OCI-LY7 (cell line): ENCODE measurements around the gene SYT7. TPM values are rescaled to one million over a fixed set of nuclear protein-coding genes. Genes with fewer than 3 reads are reported as not detected.

Experiments
- BruUV-seq: library from RNA; stranded (reverse); fragments of 400-500 nt; replicated peaks from 2 replicates; lab custom pipeline; 2021; lab: Mats Ljungman, UMichigan
- CTCF ChIA-PET: fragments of 300-600 bp; sonication (Branson Sonifier 250); formaldehyde crosslinking; loops from one replicate; lab custom pipeline; 2022; ENCODE audit warnings: antibody characterized with exemption; ENCODE audit not compliant: unreplicated experiment; lab: Charles Lee
- POLR2A ChIA-PET: fragments of 300-600 bp; sonication (Branson Sonifier 250); formaldehyde crosslinking; loops from one replicate; lab custom pipeline; 2022; ENCODE audit warnings: antibody characterized with exemption; lab: Charles Lee
- DNase-seq: peaks from one replicate; pipeline ENCODE4 v3.0.0-alpha.2; 2015; ENCODE audit warnings: low spot score
- H2AFZ ChIP-seq: fragments of 200-600 bp; sonication (generic), shearing (Covaris generic); 2 replicates; pipeline ENCODE4 v1.6.1; 2014; ENCODE audit warnings: mild to moderate bottlenecking, antibody characterized with exemption, low read length, moderate library complexity
- H3K27ac ChIP-seq: fragments of 200-600 bp; sonication (generic); 2 replicates; pipeline ENCODE4 v1.5.1; 2014; ENCODE audit warnings: mixed run types, low read depth, mild to moderate bottlenecking, moderate library complexity, low read length, inconsistent platforms; ENCODE audit not compliant: poor library complexity, severe bottlenecking
- H3K36me3 ChIP-seq: fragments of 200-600 bp; sonication (generic); 2 replicates; pipeline ENCODE4 v1.6.1; 2014; ENCODE audit warnings: mild to moderate bottlenecking, antibody characterized with exemption, low read length, moderate library complexity, mixed read lengths; ENCODE audit not compliant: insufficient read depth
- H3K4me1 ChIP-seq: fragments of 200-600 bp; sonication (generic); 2 replicates; pipeline ENCODE4 v1.5.1; 2014; ENCODE audit warnings: mild to moderate bottlenecking, low read length; ENCODE audit not compliant: insufficient read depth, poor library complexity, severe bottlenecking
- H3K4me2 ChIP-seq: fragments of 200-600 bp; sonication (generic); 2 replicates; pipeline ENCODE4 v1.6.1; 2014; ENCODE audit warnings: mild to moderate bottlenecking, low read length
- H3K4me3 ChIP-seq: fragments of 200-600 bp; sonication (generic); 2 replicates; pipeline ENCODE4 v1.5.1; 2014; ENCODE audit warnings: mild to moderate bottlenecking, low read depth, low read length; ENCODE audit not compliant: poor library complexity, severe bottlenecking
- H3K79me2 ChIP-seq: fragments of 200-600 bp; sonication (generic); 2 replicates; pipeline ENCODE4 v1.6.1; 2016; ENCODE audit warnings: low read depth, mild to moderate bottlenecking, low read length, moderate library complexity, mixed read lengths; ENCODE audit not compliant: insufficient read depth
- H3K9me2 ChIP-seq: fragments of 200-600 bp; sonication (generic); 2 replicates; pipeline ENCODE4 v1.6.1; 2016; ENCODE audit warnings: mild to moderate bottlenecking, low read length, mixed read lengths; ENCODE audit not compliant: insufficient read depth
- H3K9me3 ChIP-seq: fragments of 200-600 bp; sonication (generic); 2 replicates; pipeline ENCODE4 v1.6.1; 2014; ENCODE audit warnings: mild to moderate bottlenecking, mixed run types, low read length, mixed read lengths
- H4K20me1 ChIP-seq: fragments of 200-600 bp; sonication (generic); 2 replicates; pipeline ENCODE4 v1.6.1; 2014; ENCODE audit warnings: mild to moderate bottlenecking, antibody characterized with exemption, low read length, moderate library complexity, mixed read lengths; ENCODE audit not compliant: insufficient read depth
- EZH2phosphoT487 ChIP-seq: fragments of 200-600 bp; sonication (generic); IDR thresholded peaks from 2 replicates; pipeline ENCODE4 v1.6.1; 2018; ENCODE audit warnings: low read depth, borderline replicate concordance, mild to moderate bottlenecking, mixed run types, antibody characterized with exemption, low read length, moderate library complexity, mixed read lengths
- intact Hi-C: fragments of 100-400 bp; cut with micrococcal nuclease; formaldehyde crosslinking; loops from one replicate; pipeline ENCODE4 v1.10.0; 2022; ENCODE audit not compliant: unreplicated experiment
- total RNA-seq, 2 experiments: library from RNA; depleted of rRNA in 1 of 2; stranded (reverse); fragments of >200 nt in 1 of 2; shearing (Covaris generic) in 1 of 2; gene quantifications; 2 replicates each; pipeline ENCODE4 v1.2.3, GENCODE V29; 2014 to 2022
- TF ChIP-seq, protein P1 (sequence below): fragments of 200-600 bp; sonication (generic); conservative IDR thresholded peaks from 2 replicates; pipeline ENCODE4 v1.5.1; 2014; ENCODE audit warnings: mild to moderate bottlenecking, antibody characterized with exemption, low read length, moderate library complexity, mixed read lengths

Gene SYT7
- total RNA-seq, 2 experiments from 2014 or later, result not detected

DNA sequence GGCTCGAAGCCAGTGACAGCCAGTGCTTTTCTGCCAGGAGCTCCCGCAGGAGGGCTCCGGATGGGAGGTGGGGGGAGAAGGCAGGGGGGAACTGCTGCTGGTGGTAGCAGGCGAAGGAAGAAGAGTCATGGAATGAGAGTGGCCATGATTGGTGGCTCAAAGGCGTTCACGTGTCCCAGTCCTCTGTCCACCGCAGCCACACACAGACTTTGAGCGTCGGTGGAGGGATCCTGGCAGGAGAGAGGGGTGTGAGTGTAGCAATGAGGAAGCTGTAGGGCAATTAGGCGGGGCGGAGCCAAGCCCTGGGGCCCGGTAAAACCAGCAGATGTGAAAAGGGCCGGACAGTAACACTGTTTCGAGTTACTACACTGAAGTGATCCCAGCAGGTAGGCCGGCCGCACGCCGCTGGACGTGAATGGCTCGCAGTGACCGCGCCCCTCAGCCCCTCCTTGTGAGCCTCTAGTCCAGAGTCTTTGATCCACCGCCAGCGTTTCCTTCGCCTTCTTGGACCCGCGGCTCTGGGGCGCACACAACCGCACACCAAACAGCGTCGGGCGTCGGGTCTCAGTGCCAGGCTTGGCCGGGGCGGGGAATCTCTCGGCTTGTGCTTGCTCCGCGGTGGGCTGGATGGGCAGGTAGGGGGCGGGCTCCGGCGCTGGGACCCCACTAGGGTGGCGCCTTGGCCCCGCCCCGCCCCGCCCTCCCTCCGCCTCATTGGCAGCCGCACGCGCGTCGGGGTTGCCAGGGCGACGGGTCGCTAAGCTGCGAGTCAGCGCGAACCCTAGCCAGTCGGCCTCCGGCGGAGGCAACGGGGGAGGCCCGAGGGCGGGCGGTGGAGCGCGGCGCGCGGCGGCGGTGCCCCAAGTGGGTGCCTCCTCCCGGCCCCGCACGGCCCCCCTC, 72.7 kb downstream of the SYT7 start, which contains the start of gene LRRC10B:
TSS of gene LRRC10B (plus strand) at position 788 of the 900 bp plus-strand sequence. CDS start 250 bp downstream, outside the sequence.
- intact Hi-C loops, result no loop called here
- TF ChIP-seq, protein P1, sequence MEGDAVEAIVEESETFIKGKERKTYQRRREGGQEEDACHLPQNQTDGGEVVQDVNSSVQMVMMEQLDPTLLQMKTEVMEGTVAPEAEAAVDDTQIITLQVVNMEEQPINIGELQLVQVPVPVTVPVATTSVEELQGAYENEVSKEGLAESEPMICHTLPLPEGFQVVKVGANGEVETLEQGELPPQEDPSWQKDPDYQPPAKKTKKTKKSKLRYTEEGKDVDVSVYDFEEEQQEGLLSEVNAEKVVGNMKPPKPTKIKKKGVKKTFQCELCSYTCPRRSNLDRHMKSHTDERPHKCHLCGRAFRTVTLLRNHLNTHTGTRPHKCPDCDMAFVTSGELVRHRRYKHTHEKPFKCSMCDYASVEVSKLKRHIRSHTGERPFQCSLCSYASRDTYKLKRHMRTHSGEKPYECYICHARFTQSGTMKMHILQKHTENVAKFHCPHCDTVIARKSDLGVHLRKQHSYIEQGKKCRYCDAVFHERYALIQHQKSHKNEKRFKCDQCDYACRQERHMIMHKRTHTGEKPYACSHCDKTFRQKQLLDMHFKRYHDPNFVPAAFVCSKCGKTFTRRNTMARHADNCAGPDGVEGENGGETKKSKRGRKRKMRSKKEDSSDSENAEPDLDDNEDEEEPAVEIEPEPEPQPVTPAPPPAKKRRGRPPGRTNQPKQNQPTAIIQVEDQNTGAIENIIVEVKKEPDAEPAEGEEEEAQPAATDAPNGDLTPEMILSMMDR, result no peak
- TF ChIP-seq EZH2phosphoT487, result no peak
- ChIA-PET CTCF (no interaction called here), POLR2A (interaction anchor here (0.6 kb wide), 1 partner anchor 127 kb away, joined by 4 read pairs; no protein-coding TSS in a partner anchor)
- Histone ChIP-seq H3K4me3 (no peak within 1 kb of the TSS), H3K79me2 (no peaks in the 10 kb centered on the region), H3K9me2 (no peaks in the 10 kb centered on the region), H2AFZ (no peak within 1 kb of the TSS), H3K27ac (no peak within 1 kb of the TSS), H3K9me3 (no peaks in the 10 kb centered on the region), H3K36me3 (no peaks in the 10 kb centered on the region), H4K20me1 (no peaks in the 10 kb centered on the region), H3K4me1 (no peaks in the 10 kb centered on the region), H3K4me2 (no peak within 1 kb of the TSS)
- no peak for DNase-seq
- BruUV-seq, result no TSS peak

DNA sequence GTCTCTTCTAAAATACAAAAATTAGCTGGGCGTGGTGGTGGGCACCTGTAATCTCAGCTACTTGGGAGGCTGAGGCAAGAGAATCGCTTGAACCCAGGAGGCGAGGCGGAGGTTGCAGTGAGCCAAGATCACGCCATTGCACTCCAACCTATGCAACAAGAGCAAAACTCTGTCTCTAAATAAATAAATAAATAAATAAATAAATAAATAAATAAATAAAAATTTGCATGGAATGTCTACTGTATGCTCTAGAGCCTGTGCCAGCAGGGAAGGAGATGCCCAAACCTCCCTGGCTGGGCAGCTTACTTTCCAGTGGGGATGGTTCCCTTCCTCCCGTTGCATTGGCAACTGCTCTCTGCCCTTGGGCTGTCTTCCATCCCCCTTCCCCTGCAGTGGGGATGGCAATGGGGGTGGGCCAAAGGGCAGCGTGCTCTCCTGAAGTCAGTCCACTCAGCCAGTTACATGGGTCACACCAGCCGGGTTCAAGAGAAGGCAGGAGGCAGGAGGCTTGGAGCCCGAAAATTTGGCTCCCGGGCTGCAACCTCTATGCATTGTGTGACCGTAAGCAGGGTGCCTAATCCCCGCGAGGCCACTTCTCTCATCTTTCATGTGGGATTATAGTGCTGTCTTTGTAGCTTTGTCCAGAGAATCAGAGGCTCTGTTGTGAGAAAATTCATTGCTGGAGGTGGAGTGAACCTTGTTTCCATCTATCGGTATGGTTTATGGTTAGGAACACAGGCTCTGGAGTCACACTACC, 73.7 kb downstream of the SYT7 start:
- no peak overlapping the region for H3K4me3 ChIP-seq
- no peaks in the 10 kb centered on the region for H3K9me2 ChIP-seq
- CTCF ChIA-PET, result no interaction called here
- no peaks in the 10 kb centered on the region for H4K20me1 ChIP-seq
- no peaks in the 10 kb centered on the region for H3K79me2 ChIP-seq
- POLR2A ChIA-PET, result interaction anchor here (0.6 kb wide), 1 partner anchor 128 kb away, joined by 4 read pairs; no protein-coding TSS in a partner anchor
- DNase-seq, result no peak
- no peaks in the 10 kb centered on the region for H3K9me3 ChIP-seq
- no TSS peak for BruUV-seq
- H3K27ac ChIP-seq, result no peak overlapping the region
- H3K4me1 ChIP-seq, result no peaks in the 10 kb centered on the region
- H2AFZ ChIP-seq, result no peak overlapping the region
- H3K36me3 ChIP-seq, result no peaks in the 10 kb centered on the region
- TF ChIP-seq EZH2phosphoT487, result no peak
- TF ChIP-seq, protein P1, result no peak
- intact Hi-C loops, result no loop called here
- no peak overlapping the region for H3K4me2 ChIP-seq
